Measurements from ENCODE around the gene RAB15.

The RAB15 gene

DNA sequence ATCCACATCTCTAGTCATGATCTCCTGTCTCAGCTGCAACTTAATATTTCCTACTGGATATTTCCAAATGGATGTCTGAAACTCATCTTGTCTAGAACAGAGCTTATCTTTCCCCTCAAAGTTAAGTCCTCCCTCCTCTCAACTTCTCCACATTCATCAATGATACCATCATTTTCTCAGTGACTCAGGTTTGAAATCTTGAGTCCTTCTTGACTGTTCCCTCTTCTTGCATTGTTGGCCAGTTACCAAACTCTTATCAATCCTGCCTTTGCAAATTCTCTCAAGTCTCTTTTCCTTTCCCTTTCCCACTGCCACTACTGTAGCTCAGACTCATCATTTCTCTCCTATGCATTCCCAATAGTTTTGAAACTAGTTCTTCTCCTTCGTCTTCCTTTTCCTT lies 72.2 kb downstream of the RAB15 start:
- TF ChIP-seq POLR2AphosphoS5 (IDR thresholded peaks at IDR 0.05; ENCODE audit: low read depth, low read length) (no peak), FOXP2 (optimal IDR thresholded peaks at IDR 0.05; ENCODE audit: borderline replicate concordance, extremely low read depth, extremely low read length, insufficient read depth) (no peak), SIN3A (IDR thresholded peaks at IDR 0.05; ENCODE audit: borderline replicate concordance, insufficient read depth, low read length) (no peak), TAF1 (IDR thresholded peaks at IDR 0.05; ENCODE audit: borderline replicate concordance, insufficient read depth, low read length) (no peak)
- TF ChIP-seq, protein P1, sequence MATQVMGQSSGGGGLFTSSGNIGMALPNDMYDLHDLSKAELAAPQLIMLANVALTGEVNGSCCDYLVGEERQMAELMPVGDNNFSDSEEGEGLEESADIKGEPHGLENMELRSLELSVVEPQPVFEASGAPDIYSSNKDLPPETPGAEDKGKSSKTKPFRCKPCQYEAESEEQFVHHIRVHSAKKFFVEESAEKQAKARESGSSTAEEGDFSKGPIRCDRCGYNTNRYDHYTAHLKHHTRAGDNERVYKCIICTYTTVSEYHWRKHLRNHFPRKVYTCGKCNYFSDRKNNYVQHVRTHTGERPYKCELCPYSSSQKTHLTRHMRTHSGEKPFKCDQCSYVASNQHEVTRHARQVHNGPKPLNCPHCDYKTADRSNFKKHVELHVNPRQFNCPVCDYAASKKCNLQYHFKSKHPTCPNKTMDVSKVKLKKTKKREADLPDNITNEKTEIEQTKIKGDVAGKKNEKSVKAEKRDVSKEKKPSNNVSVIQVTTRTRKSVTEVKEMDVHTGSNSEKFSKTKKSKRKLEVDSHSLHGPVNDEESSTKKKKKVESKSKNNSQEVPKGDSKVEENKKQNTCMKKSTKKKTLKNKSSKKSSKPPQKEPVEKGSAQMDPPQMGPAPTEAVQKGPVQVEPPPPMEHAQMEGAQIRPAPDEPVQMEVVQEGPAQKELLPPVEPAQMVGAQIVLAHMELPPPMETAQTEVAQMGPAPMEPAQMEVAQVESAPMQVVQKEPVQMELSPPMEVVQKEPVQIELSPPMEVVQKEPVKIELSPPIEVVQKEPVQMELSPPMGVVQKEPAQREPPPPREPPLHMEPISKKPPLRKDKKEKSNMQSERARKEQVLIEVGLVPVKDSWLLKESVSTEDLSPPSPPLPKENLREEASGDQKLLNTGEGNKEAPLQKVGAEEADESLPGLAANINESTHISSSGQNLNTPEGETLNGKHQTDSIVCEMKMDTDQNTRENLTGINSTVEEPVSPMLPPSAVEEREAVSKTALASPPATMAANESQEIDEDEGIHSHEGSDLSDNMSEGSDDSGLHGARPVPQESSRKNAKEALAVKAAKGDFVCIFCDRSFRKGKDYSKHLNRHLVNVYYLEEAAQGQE (IDR thresholded peaks at IDR 0.05; ENCODE audit: insufficient read depth in 1 of 2, low read depth in 2 of 2, low read length in 2 of 2) = no peak
